Astrocyte (in vitro differentiated cells and primary cell): Measurements from ENCODE around the gene HNRNPK.

Experiments used
- EZH2 ChIP-seq: IDR thresholded peaks from 2 replicates; pipeline ENCODE4 v1.6.1; 2012; ENCODE audit warnings: mild to moderate bottlenecking, low read length, inconsistent platforms; ENCODE audit not compliant: insufficient read depth
- TF ChIP-seq, protein P1 (sequence below): IDR thresholded peaks from 2 replicates; pipeline ENCODE4 v1.5.1; 2011; ENCODE audit warnings: low read depth, mild to moderate bottlenecking, inconsistent platforms, low read length, moderate library complexity; ENCODE audit not compliant: insufficient read depth

DNA sequence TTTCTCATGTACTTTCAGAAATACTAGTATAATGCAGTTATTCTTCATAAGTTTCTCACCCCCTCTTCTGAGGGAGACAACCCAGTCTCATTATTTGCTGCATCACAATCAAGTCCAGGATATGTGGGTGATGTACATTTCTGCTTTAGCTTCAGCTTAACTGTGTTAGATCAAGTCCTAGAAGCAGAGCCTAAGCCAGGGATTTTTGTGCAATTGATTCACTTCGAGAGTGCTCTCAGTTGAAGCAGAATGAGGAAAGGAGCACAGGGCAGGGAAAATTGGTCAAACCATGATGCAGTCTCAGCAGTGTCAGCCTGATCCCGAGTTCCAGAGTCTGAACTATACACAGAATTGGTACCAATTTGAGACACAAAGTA is 15.1 kb downstream of the HNRNPK start:
- TF ChIP-seq, protein P1, sequence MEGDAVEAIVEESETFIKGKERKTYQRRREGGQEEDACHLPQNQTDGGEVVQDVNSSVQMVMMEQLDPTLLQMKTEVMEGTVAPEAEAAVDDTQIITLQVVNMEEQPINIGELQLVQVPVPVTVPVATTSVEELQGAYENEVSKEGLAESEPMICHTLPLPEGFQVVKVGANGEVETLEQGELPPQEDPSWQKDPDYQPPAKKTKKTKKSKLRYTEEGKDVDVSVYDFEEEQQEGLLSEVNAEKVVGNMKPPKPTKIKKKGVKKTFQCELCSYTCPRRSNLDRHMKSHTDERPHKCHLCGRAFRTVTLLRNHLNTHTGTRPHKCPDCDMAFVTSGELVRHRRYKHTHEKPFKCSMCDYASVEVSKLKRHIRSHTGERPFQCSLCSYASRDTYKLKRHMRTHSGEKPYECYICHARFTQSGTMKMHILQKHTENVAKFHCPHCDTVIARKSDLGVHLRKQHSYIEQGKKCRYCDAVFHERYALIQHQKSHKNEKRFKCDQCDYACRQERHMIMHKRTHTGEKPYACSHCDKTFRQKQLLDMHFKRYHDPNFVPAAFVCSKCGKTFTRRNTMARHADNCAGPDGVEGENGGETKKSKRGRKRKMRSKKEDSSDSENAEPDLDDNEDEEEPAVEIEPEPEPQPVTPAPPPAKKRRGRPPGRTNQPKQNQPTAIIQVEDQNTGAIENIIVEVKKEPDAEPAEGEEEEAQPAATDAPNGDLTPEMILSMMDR, result no peak
- no peak for TF ChIP-seq EZH2
